ENCODE measurements around the gene ARHGAP12.
"Not testable (repeated sequence)": the region's sequence is repeated elsewhere in the genome, so short reads cannot be mapped to it uniquely, and the experiment has no call there.

ARHGAP12 gene

GRCh38 chr10:31819391-31819820 lies 109.2 kb downstream of the ARHGAP12 start:
- peak; percentile 19 for DNase-seq

- no peak for DNase-seq
Measured at GRCh38 chr10:31816318-31816717, 112.3 kb downstream of the ARHGAP12 start.

GRCh38 chr10:31808258-31809218 lies 120.1 kb downstream of the ARHGAP12 start:
- DNase-seq, result peak; percentile 60

DNA sequence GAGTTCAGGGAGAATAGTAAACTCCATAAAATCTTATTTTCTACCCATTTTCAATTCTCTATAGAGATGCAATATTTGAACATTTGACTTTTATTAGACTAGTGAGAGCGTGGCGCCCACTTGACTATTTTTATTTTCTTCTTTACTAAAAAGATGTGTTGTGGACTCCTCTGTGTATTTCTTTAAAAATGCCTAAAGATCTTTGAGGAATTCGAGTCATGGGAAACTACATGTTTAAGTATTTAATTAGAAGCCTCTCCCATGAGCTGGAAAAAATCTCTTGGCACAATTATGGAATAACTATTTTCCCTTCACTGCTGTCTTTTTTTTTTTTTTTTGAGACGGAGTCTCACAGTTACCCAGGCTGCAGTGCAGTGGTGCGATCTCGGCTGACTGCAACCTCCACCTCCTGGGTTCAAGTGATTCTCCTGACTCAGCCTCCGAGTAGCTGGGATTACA lies 124.2 kb downstream of the ARHGAP12 start:
- DNase-seq, result no peak

DNA sequence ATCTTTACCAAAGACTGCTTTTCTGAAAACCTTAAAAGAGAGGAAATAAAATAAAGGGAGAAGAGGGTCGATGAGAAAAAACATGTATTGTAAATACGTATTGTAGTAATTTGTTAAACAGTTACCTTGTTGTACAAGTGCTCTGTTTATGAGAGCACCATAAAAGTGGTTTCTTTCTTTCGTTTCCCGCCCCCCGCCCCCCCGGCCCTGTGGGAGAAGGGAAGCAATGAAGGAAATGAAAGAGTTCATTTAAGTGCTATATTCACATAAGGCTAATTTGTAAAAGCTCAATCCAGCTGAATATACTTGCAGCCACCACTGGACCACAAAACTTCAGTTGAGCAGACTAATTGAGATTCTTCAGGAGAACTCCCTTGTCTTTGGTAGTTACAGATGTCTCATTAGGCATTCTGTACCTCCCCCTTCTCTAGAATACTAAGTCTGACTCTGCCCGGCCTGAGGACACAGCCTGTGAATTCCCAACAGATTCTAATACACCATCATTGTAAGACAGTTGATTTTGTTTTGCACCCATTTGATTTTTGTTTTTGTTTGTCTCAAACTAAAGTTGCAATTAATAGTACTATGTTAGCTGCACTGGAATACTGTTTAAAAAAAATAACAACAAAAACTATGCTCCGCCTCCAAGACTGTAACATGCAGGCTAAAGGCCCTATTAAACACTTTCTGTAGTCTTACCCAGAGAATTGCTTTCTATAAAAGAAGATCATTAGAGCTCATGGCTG lies 124.9 kb downstream of the ARHGAP12 start:
- no peak for DNase-seq

GRCh38 chr10:31799181-31799580 lies 129.4 kb downstream of the ARHGAP12 start:
- no peak for DNase-seq

- DNase-seq, result no peak
Measured at GRCh38 chr10:31792745-31793144, 135.9 kb downstream of the ARHGAP12 start.

GRCh38 chr10:31789555-31789954 lies 139.1 kb downstream of the ARHGAP12 start:
- DNase-seq, result no peak

DNA sequence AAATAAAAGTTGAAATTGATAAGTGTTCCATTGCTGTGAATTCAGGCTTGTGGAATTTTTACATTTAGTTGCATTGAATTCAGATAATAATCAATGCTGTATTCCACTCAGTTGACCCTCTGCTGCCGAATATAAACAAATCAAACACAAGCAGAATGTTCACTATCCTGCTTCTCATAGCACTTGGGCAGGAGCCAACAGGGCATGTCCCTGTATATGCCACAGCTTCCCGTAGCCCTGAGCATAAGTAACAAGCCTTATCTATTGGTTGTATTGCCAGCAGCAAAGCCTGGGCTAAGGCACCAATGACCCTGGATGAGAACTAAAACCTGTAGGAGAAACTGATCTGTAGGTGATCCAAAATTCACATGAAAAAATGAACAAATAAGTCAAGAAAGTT lies 145.9 kb downstream of the ARHGAP12 start:
- no peak for DNase-seq

- no peak for DNase-seq
Measured at GRCh38 chr10:31780717-31781116, 147.9 kb downstream of the ARHGAP12 start.

- no peak for DNase-seq
Measured at GRCh38 chr10:31778627-31779026, 150.0 kb downstream of the ARHGAP12 start.

DNA sequence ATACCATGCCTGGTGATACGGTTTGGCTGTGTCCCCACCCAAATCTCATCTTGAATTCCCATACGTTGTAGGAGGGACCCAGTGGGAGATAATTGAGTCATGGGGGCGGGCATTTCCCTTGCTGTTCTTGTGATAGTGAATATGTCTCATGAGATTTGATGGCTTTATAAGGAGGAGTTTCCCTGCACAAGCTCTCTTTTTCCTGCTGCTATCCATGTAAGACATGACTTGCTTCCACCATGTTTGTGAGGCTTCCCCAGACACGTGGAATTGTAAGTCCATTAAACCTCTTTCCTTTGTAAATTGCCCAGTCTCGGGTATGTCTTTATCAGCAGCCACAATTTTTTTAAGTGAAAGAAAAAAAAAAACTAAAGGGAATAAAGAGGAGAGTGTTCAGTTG lies 152.5 kb downstream of the ARHGAP12 start:
- DNase-seq, result no peak

- no peak for DNase-seq
Measured at GRCh38 chr10:31774928-31775650, 153.5 kb downstream of the ARHGAP12 start.

- DNase-seq, result peak; percentile 78
Measured at GRCh38 chr10:31774299-31774900, 154.2 kb downstream of the ARHGAP12 start.

- peak; percentile 63 for DNase-seq
Measured at GRCh38 chr10:31773749-31774298, 154.8 kb downstream of the ARHGAP12 start.

GRCh38 chr10:31771331-31771831 lies 157.2 kb downstream of the ARHGAP12 start:
- no peak for DNase-seq

GRCh38 chr10:31770307-31770902 lies 158.2 kb downstream of the ARHGAP12 start:
- DNase-seq, result no peak

DNA sequence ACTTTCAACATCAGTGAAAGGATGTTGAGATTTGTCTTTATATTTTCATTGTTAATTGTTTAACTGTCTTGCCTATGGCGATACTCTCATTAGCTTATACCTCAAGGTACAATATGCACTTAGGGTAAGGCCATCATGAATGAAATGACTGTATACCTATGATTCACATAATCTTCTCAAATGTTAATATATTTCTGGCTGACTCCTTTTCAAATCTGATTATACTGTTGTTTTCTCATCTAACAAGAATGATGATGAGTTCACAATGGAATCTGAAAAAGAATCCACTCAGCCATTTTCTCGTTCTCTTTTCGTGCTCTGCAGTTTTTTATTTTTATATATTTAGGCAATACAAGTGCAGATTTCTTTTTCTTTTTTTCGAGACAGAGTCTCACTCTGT lies 159.1 kb downstream of the ARHGAP12 start:
- DNase-seq, result no peak

DNA sequence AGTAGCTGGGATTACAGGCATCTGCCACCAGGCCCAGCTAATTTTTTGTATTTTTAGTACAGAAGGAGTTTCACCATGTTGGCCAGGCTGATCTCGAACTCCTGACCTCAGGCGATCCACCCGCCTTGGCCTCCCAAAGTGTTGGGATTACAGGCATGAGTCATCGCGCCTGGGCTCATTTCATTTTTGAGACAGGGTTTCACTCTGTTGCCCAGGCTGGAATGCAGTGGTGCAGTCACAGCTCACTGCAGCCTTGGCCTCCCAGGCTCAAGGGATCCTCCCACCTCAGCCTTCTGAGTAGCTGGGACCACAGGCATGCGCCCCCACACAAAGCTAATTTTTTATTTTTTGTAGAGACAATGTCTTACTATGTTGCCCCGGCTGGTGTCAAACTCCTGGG lies 159.7 kb downstream of the ARHGAP12 start:
- not testable (repeated sequence) for DNase-seq

DNA sequence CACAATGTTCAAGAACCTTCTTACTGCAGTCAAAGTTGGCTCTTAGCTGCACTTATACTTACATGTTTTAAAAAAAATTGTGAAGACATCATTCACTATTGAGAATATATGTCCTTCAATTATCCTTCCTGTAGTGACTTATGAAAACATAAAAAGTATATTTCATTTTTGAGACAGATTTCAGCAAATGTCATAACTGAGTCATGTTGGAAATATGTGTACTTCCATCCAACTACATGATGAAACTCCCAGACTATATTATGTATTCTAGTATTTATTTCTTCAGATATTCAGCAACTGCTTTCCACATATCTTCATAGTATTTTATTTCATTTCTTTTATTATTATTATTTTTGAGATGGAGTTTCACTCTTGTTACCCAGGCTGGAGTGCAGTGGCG lies 160.2 kb downstream of the ARHGAP12 start:
- DNase-seq, result no peak

DNA sequence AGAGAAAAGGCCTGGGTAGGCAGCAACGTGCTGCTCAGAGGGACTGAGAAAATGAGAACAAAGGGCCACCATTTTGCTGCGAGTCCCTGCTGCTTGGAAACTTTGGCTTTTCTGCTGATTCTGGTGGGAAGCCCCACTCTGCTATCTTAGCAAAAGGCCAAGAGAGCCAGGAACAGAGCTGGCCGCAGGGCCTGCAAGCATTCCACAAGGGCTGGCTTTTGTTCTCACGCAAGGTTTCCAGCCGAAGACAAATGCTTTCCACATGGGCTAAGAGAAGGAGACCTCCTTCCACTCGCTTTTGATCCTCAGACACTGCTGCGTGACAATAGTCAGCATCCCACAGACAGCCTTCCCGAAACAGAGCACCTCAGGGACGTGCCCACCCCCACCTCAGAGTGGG lies 163.1 kb downstream of the ARHGAP12 start:
- DNase-seq, result peak; percentile 33

GRCh38 chr10:31762316-31762715 lies 166.3 kb downstream of the ARHGAP12 start:
- DNase-seq, result no peak

All from right hindlimb (tissue), 1 donor.